GM12878 (cell line): ENCODE measurements around the gene DCAF12. TPM values are rescaled to one million over a fixed set of nuclear protein-coding genes. Genes with fewer than 3 reads are reported as not detected.

Experiments
- ATAC-seq: fragments of 200-7000 bp; cut with Tn5 transposase; 3 replicates; pipeline ENCODE4 v1.9.1; 2020; ENCODE audit warnings: mild to moderate bottlenecking, moderate library complexity
- BruUV-seq: library from RNA; stranded (reverse); fragments of 400-500 nt; replicated peaks from 2 replicates; lab custom pipeline; 2021; lab: Mats Ljungman, UMichigan
- CTCF ChIA-PET: fragments of 300-600 bp; sonication (Branson Sonifier 250); formaldehyde crosslinking; extraction: SDS; loops from one replicate; lab custom pipeline; 2021; ENCODE audit warnings: inconsistent platforms; lab: Yijun Ruan, JAX
- POLR2A ChIA-PET: fragments of 350-600 bp; formaldehyde crosslinking; extraction: SDS; loops from one replicate; lab custom pipeline; 2021; ENCODE audit warnings: inconsistent platforms; lab: Charles Lee
- RAD21 ChIA-PET: fragments of 300-600 bp; sonication (Branson Sonifier 250); formaldehyde crosslinking; loops from one replicate; lab custom pipeline; 2023; ENCODE audit warnings: antibody characterized with exemption; ENCODE audit not compliant: unreplicated experiment; lab: Charles Lee
- SMC1A ChIA-PET: fragments of 300-600 bp; sonication (Branson Sonifier 250); formaldehyde crosslinking; loops from one replicate; lab custom pipeline; 2023; ENCODE audit not compliant: unreplicated experiment, uncharacterized antibody; lab: Charles Lee
- DNase-seq: peaks from one replicate; pipeline ENCODE4 v3.0.0-alpha.2; 2011; ENCODE audit warnings: low read depth, low spot score
- FAIRE-seq: peaks from 3 replicates; lab custom pipeline; 2011; peaks lifted over from hg19 to GRCh38; lab: Jason Lieb, UNC
- H2AFZ ChIP-seq: 2 replicates; pipeline ENCODE4 v1.6.0; 2011; ENCODE audit warnings: low read depth, low read length, control low read depth; ENCODE audit not compliant: control insufficient read depth
- H3K27ac ChIP-seq: 2 replicates; pipeline ENCODE4 v1.5.1; 2011; ENCODE audit warnings: control low read depth; ENCODE audit not compliant: control insufficient read depth, insufficient read depth
- H3K27me3 ChIP-seq, 2 experiments: replicated peaks in 1 of 2; 2 replicates each; pipeline versions ENCODE4 v1.6.0 to v1.6.1; 2011; ENCODE audit warnings: low read length in 1 of 2; ENCODE audit not compliant: control insufficient read depth in 2 of 2, insufficient read depth in 2 of 2
- H3K36me3 ChIP-seq, 2 experiments: 2 replicates each; pipeline ENCODE4 v1.5.1; 2011; ENCODE audit warnings: low read length in 1 of 2; ENCODE audit not compliant: control insufficient read depth in 2 of 2, insufficient read depth in 2 of 2
- H3K4me1 ChIP-seq: 2 replicates; pipeline ENCODE4 v1.6.1; 2011; ENCODE audit warnings: mild to moderate bottlenecking, low read length, moderate library complexity, mixed read lengths; ENCODE audit not compliant: control insufficient read depth, insufficient read depth
- H3K4me2 ChIP-seq: 2 replicates; pipeline ENCODE4 v1.6.0; 2011; ENCODE audit warnings: control low read depth; ENCODE audit not compliant: control insufficient read depth, insufficient read depth
- H3K4me3 ChIP-seq: fragments of 200-600 bp; sonication (generic); 2 replicates; pipeline ENCODE4 v1.5.1; 2016
- H3K79me2 ChIP-seq: 2 replicates; pipeline ENCODE4 v1.6.0; 2011; ENCODE audit warnings: low read length; ENCODE audit not compliant: control insufficient read depth, insufficient read depth
- H3K9ac ChIP-seq: 2 replicates; pipeline ENCODE4 v1.8.0; 2011; ENCODE audit warnings: low read length, control low read depth, mixed read lengths; ENCODE audit not compliant: control insufficient read depth, insufficient read depth
- H3K9me3 ChIP-seq: replicated peaks from 3 replicates; pipeline ENCODE4 v1.5.1; 2011; ENCODE audit warnings: mild to moderate bottlenecking, low read length; ENCODE audit not compliant: control insufficient read depth, insufficient read depth
- H4K20me1 ChIP-seq: 2 replicates; pipeline ENCODE4 v1.6.0; 2011; ENCODE audit not compliant: control insufficient read depth, insufficient read depth
- BACH1 ChIP-seq: fragments of 450-650 bp; IDR thresholded peaks from 2 replicates; pipeline ENCODE4 v1.6.1; 2017; ENCODE audit warnings: mild to moderate bottlenecking, borderline replicate concordance
- CBFB ChIP-seq: IDR thresholded peaks from 2 replicates; pipeline ENCODE4 v1.6.1; 2016; ENCODE audit warnings: antibody characterized with exemption, low read depth
- EP300 ChIP-seq, 2 experiments: fragments of 150-350 bp in 1 of 2; IDR thresholded peaks; 2 replicates each; pipeline ENCODE4 v1.6.1; 2011 to 2012; ENCODE audit warnings: low read depth in 2 of 2, low read length in 2 of 2, borderline replicate concordance in 1 of 2, improper control_type of control experiment in 1 of 2, inconsistent platforms in 1 of 2; ENCODE audit not compliant: control insufficient read depth in 1 of 2
- GATAD2B ChIP-seq: fragments of 450-650 bp; conservative IDR thresholded peaks from 2 replicates; pipeline ENCODE4 v1.6.1; 2017; ENCODE audit warnings: low read depth, mild to moderate bottlenecking, moderate library complexity
- IKZF2 ChIP-seq, 2 experiments: fragments of 450-650 bp; IDR thresholded peaks; 2 replicates each; pipeline ENCODE4 v1.6.1; 2017; ENCODE audit warnings: mild to moderate bottlenecking in 2 of 2, moderate library complexity in 2 of 2
- KDM1A ChIP-seq: fragments of 200-600 bp; sonication (generic); IDR thresholded peaks from 2 replicates; pipeline ENCODE4 v1.6.1; 2016; ENCODE audit warnings: borderline replicate concordance
- MEF2B ChIP-seq: fragments of 450-650 bp; IDR thresholded peaks from 2 replicates; pipeline ENCODE4 v1.6.1; 2018; ENCODE audit warnings: mild to moderate bottlenecking, moderate library complexity; ENCODE audit not compliant: partially characterized antibody, poor library complexity, severe bottlenecking
- MTA3 ChIP-seq: IDR thresholded peaks from 2 replicates; pipeline ENCODE4 v1.6.1; 2012; ENCODE audit warnings: low read length, inconsistent platforms, borderline replicate concordance
- MYC ChIP-seq: IDR thresholded peaks from 2 replicates; pipeline ENCODE4 v1.6.1; 2011; ENCODE audit warnings: mild to moderate bottlenecking, low read length, moderate library complexity, inconsistent platforms; ENCODE audit not compliant: insufficient read depth, insufficient replicate concordance, insufficient read length, severe bottlenecking
- NFXL1 ChIP-seq: fragments of 450-650 bp; IDR thresholded peaks from 2 replicates; pipeline ENCODE4 v1.6.1; 2017; ENCODE audit warnings: antibody characterized with exemption, mild to moderate bottlenecking, borderline replicate concordance
- NFYA ChIP-seq: IDR thresholded peaks from 2 replicates; pipeline ENCODE4 v1.6.1; 2011; ENCODE audit warnings: low read depth, mild to moderate bottlenecking, low read length, improper control_type of control experiment, borderline replicate concordance
- PAX8 ChIP-seq: fragments of 450-650 bp; IDR thresholded peaks from 2 replicates; pipeline ENCODE4 v1.6.1; 2017; ENCODE audit warnings: mild to moderate bottlenecking, moderate library complexity
- POLR2A ChIP-seq: IDR thresholded peaks from 2 replicates; pipeline ENCODE4 v1.6.1; 2011; ENCODE audit warnings: low read depth, mild to moderate bottlenecking, low read length
- SRF ChIP-seq, 2 experiments: IDR thresholded peaks; 2 replicates each; pipeline ENCODE4 v1.6.1; 2011; ENCODE audit warnings: low read depth in 2 of 2, low read length in 2 of 2, mild to moderate bottlenecking in 1 of 2, moderate library complexity in 1 of 2
- STAT1 ChIP-seq: fragments of 450-650 bp; conservative IDR thresholded peaks from 2 replicates; pipeline ENCODE4 v1.6.1; 2014; ENCODE audit warnings: antibody characterized with exemption, mild to moderate bottlenecking
- TCF7 ChIP-seq: IDR thresholded peaks from 2 replicates; pipeline ENCODE4 v1.6.1; 2014; ENCODE audit warnings: antibody characterized with exemption, borderline replicate concordance
- ZBED1 ChIP-seq: IDR thresholded peaks from 2 replicates; pipeline ENCODE4 v1.6.1; 2016; ENCODE audit warnings: borderline replicate concordance
- WGBS: methylation state at CpG from one replicate; pipeline ENCODE4 v1.1.6; 2016; ENCODE audit warnings: low lambda C conversion rate; ENCODE audit not compliant: insufficient replicate concordance, insufficient coverage; ENCODE audit errors: missing lambda C conversion rate; 5-methylcytosine and 5-hydroxymethylcytosine counted together
- in situ Hi-C: fragments of 300-500 bp; cut with MboI; formaldehyde crosslinking; loops from 9 replicates; pipeline ENCODE4 v1.14.3; 2018; ENCODE audit warnings: mixed read lengths
- intact Hi-C: fragments of 100-400 bp; cut with micrococcal nuclease; formaldehyde crosslinking; loops from one replicate; pipeline ENCODE4 v1.14.2; 2022; ENCODE audit not compliant: unreplicated experiment
- polyA plus RNA-seq, 11 experiments: library from polyadenylated mRNA; depleted of rRNA in 4 of 11; unstranded in 6 of 11; stranded (reverse) in 5 of 11; fragments of >200 nt; fragmentation: Nextera tagmentation in 4 of 11; fragmentation: Illumina TruSeq in 1 of 11; extraction: Ambion mirVana in 4 of 11; extraction: Trizol in 1 of 11; gene quantifications; 1 replicate in 1 of 11; 2 replicates in 10 of 11; pipeline versions ENCODE4 v1.2.1 to v1.2.3, GENCODE V29; 2011 to 2016; ENCODE audit warnings: inconsistent platforms in 2 of 11, missing spikeins in 2 of 11, low read depth in 1 of 11
- total RNA-seq, 4 experiments: library from RNA; depleted of rRNA in 3 of 4; stranded (reverse); fragments of >200 nt in 3 of 4; fragmentation: Illumina TruSeq in 1 of 4; extraction: Trizol in 1 of 4; gene quantifications; 2 replicates each; pipeline versions ENCODE4 v1.2.1 to v1.2.3, GENCODE V29; 2013 to 2021
- TF ChIP-seq, protein P1 (sequence below): fragments of 450-650 bp; IDR thresholded peaks from 2 replicates; pipeline ENCODE4 v1.6.1; 2016; ENCODE audit warnings: mild to moderate bottlenecking
- TF ChIP-seq, protein P2 (sequence below): fragments of 450-650 bp; IDR thresholded peaks from 2 replicates; pipeline ENCODE4 v1.6.1; 2018; ENCODE audit warnings: mild to moderate bottlenecking, low read depth, moderate library complexity; ENCODE audit not compliant: partially characterized antibody

DCAF12 gene
- total and polyA plus RNA-seq, 10 of the 15 experiments (the other 5 are each of a cell fraction or from before 2014, with no cell fraction given) = 11.7 to 57.6 (median 34.6) TPM

- DNase-seq (no peak), ATAC-seq (no peak), FAIRE-seq (no peak)
- Histone ChIP-seq H3K4me1 (peaks cover 17% of the 10 kb centered on the region), H3K9me3 (no peaks in the 10 kb centered on the region), H3K9ac (no peak overlapping the region), H3K4me3 (no peak overlapping the region), H3K27ac (no peak overlapping the region), H4K20me1 (no peaks in the 10 kb centered on the region), H2AFZ (no peak overlapping the region), H3K4me2 (no peak overlapping the region), H3K36me3 (peaks cover 8 to 44% of the 10 kb centered on the region in 2 experiments), H3K27me3 (no peaks in the 10 kb centered on the region), H3K79me2 (no peaks in the 10 kb centered on the region)
- BruUV-seq = no TSS peak
- intact Hi-C loops (no loop called here), in situ Hi-C loops (no loop called here)
- TF ChIP-seq GATAD2B (no peak), SRF (IDR thresholded peaks at IDR 0.05; ENCODE audit: low read depth in 2 of 2, low read length in 2 of 2) (no peak), NFXL1 (no peak), MYC (no peak), BACH1 (no peak), STAT1 (no peak), NFYA (no peak), MTA3 (no peak), PAX8 (no peak), KDM1A (no peak), POLR2A (no peak), CBFB (no peak), TCF7 (no peak), IKZF2 (IDR thresholded peaks at IDR 0.05) (no peak), EP300 (IDR thresholded peaks at IDR 0.05; ENCODE audit: borderline replicate concordance in 1 of 2, control insufficient read depth in 1 of 2, low read depth in 2 of 2, low read length in 2 of 2) (no peak), ZBED1 (no peak), MEF2B (no peak)
- TF ChIP-seq, protein P1, sequence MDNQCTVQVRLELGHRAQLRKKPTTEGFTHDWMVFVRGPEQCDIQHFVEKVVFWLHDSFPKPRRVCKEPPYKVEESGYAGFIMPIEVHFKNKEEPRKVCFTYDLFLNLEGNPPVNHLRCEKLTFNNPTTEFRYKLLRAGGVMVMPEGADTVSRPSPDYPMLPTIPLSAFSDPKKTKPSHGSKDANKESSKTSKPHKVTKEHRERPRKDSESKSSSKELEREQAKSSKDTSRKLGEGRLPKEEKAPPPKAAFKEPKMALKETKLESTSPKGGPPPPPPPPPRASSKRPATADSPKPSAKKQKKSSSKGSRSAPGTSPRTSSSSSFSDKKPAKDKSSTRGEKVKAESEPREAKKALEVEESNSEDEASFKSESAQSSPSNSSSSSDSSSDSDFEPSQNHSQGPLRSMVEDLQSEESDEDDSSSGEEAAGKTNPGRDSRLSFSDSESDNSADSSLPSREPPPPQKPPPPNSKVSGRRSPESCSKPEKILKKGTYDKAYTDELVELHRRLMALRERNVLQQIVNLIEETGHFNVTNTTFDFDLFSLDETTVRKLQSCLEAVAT = no peak
- TF ChIP-seq, protein P2, sequence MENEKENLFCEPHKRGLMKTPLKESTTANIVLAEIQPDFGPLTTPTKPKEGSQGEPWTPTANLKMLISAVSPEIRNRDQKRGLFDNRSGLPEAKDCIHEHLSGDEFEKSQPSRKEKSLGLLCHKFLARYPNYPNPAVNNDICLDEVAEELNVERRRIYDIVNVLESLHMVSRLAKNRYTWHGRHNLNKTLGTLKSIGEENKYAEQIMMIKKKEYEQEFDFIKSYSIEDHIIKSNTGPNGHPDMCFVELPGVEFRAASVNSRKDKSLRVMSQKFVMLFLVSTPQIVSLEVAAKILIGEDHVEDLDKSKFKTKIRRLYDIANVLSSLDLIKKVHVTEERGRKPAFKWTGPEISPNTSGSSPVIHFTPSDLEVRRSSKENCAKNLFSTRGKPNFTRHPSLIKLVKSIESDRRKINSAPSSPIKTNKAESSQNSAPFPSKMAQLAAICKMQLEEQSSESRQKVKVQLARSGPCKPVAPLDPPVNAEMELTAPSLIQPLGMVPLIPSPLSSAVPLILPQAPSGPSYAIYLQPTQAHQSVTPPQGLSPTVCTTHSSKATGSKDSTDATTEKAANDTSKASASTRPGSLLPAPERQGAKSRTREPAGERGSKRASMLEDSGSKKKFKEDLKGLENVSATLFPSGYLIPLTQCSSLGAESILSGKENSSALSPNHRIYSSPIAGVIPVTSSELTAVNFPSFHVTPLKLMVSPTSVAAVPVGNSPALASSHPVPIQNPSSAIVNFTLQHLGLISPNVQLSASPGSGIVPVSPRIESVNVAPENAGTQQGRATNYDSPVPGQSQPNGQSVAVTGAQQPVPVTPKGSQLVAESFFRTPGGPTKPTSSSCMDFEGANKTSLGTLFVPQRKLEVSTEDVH = no peak
- WGBS = 94% methylated on average over 5 of the region's 5 CpGs
- POLR2A ChIA-PET = interaction anchor here (0.8 kb wide), 1 partner anchor 41 kb away, joined by 3 read pairs; no protein-coding TSS in a partner anchor
- SMC1A ChIA-PET = no interaction called here
- RAD21 ChIA-PET = interaction anchor here (0.6 kb wide), 1 partner anchor 20 kb away, joined by 3 read pairs; no protein-coding TSS in a partner anchor
- CTCF ChIA-PET = interaction anchor here (0.8 to 1.4 kb wide), 3 partner anchors 20 to 315 kb away, joined by 3 to 5 read pairs (median 3); no protein-coding TSS in a partner anchor
Observed at GRCh38 chr9:34093578-34093977, 32.9 kb downstream of the DCAF12 start.
